ENCODE measurements around the gene FARS2.
A peak's percentile ranks its signal among the peaks of the same experiment; 100 is the strongest.

The FARS2 gene

DNA sequence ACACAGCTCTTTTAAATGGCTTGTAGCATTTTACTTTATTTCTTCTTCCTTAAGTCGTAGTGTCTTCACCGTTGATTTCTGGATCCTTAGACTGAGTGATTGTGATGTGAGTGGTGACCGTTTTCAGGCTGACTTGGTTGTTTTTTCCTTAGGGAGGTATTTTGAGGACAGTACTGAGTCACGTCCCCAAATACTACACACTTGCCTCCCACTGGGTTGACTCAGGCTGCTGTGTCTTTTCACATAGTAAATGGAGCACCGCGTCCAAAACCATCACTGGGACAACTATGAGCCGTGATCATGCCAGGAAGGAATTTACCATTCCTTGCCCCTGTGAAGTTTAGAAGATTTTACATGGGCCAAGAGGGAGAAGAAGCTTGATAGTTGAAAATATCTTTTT, 174.1 kb downstream of the FARS2 start:
- no peak for DNase-seq

DNA sequence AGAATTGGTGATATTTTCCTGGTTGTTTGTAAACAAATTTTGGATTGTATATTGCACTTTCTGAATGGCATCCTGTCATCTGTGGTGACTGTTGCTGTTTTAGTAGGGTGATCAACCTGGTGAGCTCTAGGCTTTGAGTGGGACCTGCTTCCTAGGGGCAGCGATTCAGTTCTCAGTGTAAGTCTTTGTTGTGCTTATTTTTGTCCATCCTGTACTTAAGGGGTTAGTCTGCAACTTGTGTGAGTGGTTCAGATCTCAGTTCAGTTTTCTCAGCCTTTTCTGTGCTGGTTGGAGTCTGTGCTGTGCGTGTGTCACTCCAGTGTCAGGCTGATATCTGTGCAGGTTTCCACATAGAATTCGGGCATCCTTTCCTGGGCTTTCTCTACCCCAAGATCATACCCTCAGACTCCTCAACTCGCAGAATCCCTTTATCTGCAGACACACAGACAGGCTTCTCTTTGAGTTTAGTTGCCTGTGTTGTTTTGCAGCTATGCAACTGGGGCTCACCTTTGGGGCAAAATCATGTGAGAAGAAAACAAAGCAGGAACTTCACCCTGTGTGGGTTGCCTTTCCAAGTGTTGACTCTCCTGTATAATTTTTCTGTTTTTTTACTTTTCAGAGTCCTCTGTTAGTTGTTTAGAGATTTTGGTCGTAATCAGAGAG, 177.7 kb downstream of the FARS2 start:
- no peak for DNase-seq

GRCh38 chr6:5439749-5440148, 178.4 kb downstream of the FARS2 start:
- DNase-seq: peak; percentile 20

- DNase-seq: no peak
Measured at GRCh38 chr6:5442319-5442718, 181.0 kb downstream of the FARS2 start.

DNA sequence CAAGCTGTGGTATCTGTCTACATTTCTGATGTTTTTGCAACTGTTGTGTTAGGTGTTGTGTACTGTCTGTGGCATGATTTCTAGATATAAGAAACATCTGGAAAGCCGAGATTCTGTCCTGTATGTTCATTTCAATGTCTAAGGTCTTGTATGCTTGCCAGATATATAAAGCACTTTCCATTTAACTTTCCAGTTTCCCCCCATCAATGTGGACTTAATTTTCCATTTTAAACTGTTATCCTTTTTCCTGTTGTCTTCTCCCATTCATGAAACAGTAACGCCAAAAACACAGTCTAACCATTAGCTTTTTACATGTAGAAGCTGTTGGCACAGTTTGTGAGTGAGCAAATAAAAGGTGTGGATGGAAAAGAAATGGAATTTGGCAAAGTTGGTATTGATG, 181.6 kb downstream of the FARS2 start:
- no peak for DNase-seq

DNA sequence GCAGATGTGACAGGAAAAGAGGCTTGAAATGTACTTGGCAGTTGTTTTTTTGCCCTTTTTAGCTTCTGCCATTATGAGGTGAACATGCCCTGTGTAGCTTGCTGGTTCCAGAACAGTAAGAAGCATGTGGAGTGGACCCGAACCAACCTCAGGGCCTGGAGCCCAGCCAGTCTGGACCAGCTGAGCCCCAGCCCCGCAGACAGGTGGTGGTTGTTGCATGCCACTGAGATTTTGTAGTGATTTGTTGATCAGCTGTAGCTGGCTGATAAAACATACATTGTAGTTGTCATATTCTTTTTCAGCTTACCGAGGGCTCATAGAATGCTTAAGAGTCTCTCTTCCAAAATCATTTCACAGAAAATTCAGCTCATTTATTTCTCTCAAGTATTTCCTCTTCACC, 182.2 kb downstream of the FARS2 start:
- DNase-seq: no peak

DNA sequence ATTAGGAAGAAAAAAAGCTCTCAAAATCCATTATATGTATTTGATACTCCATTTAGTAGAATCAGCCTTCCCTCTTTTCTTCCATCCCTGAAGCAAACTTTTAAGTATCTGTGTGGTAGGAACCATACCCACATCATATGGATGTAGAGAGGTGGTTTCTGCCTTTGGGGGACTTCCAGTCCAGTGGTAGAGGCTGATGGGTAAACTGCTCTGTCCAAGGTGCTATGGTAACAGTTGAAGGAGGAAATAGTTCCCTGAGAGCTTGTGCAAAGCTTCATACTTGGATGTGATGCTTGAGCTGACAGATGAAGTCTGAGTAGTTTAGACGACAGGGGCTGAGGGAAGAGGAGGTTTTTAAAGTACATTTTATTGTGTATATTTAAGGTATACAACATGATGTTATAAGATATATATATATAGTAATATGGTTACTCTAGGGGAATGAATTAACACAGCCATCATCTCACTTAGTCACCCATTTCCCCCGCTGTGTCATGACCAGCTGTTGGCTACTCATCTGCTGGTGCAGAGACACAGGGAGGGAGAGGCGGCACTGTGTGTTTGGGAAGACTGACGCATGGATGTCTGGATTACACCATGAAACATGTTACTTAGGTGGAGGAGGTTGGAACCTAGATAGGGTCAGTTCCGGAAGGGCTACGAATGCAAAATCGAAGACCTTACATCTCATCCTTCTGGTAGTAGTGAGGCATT, 185.2 kb downstream of the FARS2 start:
- DNase-seq: no peak

- DNase-seq: no peak
Measured at GRCh38 chr6:5447921-5448320, 186.6 kb downstream of the FARS2 start.

DNA sequence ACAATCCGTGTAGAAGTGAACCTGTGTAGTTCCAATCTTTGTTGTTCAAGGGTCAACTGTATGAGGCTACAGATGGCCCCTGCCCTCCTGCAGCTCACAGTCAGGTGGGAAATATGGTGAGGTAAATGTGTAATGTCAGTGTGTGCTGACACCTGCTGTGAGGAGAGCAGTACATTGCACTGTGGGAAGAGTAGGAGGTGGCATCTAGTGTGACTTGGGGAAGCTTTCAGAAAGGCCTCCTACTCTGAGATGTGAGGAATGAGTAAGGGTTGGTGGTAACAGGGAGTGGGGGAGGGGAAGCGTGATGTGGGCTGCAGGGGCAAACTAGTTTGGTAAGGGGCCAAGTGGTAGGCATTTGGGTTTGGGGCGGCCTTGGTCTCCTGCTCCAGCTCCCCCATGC, 188.8 kb downstream of the FARS2 start:
- DNase-seq: no peak

- DNase-seq: no peak
Measured at GRCh38 chr6:5453546-5453945, 192.2 kb downstream of the FARS2 start.

DNA sequence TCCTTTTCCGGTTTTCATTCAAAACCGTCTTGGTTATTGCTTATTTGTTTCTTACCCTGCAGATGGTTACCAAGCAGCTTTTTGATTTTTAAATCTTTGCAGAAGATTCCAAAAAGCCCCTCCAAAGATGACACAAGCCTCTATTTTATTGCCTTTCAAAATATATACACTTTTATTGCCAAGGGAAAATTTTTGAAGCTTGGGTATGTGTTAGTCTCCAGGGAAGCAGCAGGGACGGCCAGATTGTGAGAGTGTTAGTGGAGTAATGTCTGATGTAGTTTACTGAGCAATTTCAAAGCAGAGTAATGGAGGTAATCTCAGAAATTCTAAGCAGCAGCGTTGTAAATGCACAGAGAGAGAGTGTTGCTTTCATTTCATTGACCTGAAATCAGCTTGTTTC, 193.8 kb downstream of the FARS2 start:
- DNase-seq: no peak

GRCh38 chr6:5457041-5457440, 195.7 kb downstream of the FARS2 start:
- DNase-seq: no peak

- DNase-seq: peak; percentile 40
Measured at GRCh38 chr6:5457983-5458683, 196.8 kb downstream of the FARS2 start.

- no peak for DNase-seq
Measured at GRCh38 chr6:5459346-5459745, 198.0 kb downstream of the FARS2 start.

GRCh38 chr6:5461365-5461764, 200.1 kb downstream of the FARS2 start:
- DNase-seq: no peak

GRCh38 chr6:5462856-5463255, 201.5 kb downstream of the FARS2 start:
- no peak for DNase-seq

- no peak for DNase-seq
Measured at GRCh38 chr6:5463690-5464089, 202.4 kb downstream of the FARS2 start.

GRCh38 chr6:5464099-5464885, 203.0 kb downstream of the FARS2 start:
- no peak for DNase-seq

- DNase-seq: no peak
Measured at GRCh38 chr6:5466281-5467136, 205.2 kb downstream of the FARS2 start.

DNA sequence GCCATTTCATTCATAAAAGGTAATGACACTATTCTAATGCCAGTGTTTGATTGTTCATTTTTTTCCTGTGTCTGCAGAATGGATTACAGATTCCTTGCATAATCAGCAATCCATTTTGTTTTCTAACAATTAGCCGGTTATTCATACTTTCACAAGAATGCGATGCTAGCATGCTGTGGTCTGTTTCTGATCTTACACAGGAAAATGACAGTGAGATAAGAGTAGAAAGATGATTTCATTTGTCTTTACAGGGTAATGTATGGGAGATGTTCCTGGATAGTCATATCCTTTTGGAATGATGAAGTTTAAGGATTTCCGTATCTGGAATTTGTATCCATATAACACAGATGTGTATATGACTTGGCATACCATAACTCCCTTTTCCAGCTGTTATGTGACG, 207.3 kb downstream of the FARS2 start:
- DNase-seq: no peak

- no peak for DNase-seq
Measured at GRCh38 chr6:5469101-5469846, 208.0 kb downstream of the FARS2 start.

GRCh38 chr6:5471044-5471443, 209.7 kb downstream of the FARS2 start:
- peak; percentile 60 for DNase-seq

All from NCI-H510A treated with DMSO at 0.1 percent for 48 hours (cell line).